Fibroblast of the conjunctiva (primary cell): Measurements from ENCODE around the gene CORO2B.
"Not testable (repeated sequence)": the region's sequence is repeated elsewhere in the genome, so short reads cannot be mapped to it uniquely, and the experiment has no call there.

ENCODE experiments used
- DNase-seq: peaks from one replicate; pipeline ENCODE4 v3.0.0-alpha.2; 2010; ENCODE audit warnings: low read depth

The CORO2B gene

GRCh38 chr15:68730976-68731897 lies 152.4 kb downstream of the CORO2B start:
- no peak for DNase-seq

- no peak for DNase-seq
These were observed 153.7 kb downstream of the CORO2B start for GRCh38 chr15:68732451-68732850.

- DNase-seq, result no peak
These were observed 154.9 kb downstream of the CORO2B start for GRCh38 chr15:68733666-68734065.

GRCh38 chr15:68734352-68734751 lies 155.6 kb downstream of the CORO2B start:
- no peak for DNase-seq

- no peak for DNase-seq
These were observed 156.1 kb downstream of the CORO2B start for GRCh38 chr15:68734881-68735280.

- no peak for DNase-seq
These were observed 156.8 kb downstream of the CORO2B start for GRCh38 chr15:68735610-68736009.

- no peak for DNase-seq
These were observed 160.7 kb downstream of the CORO2B start for GRCh38 chr15:68739390-68740080.

GRCh38 chr15:68743256-68743655 lies 164.5 kb downstream of the CORO2B start:
- no peak for DNase-seq

GRCh38 chr15:68749365-68749764 lies 170.6 kb downstream of the CORO2B start:
- no peak for DNase-seq

- no peak for DNase-seq
These were observed 171.0 kb downstream of the CORO2B start for GRCh38 chr15:68749793-68750192.

GRCh38 chr15:68751622-68752021 lies 172.8 kb downstream of the CORO2B start:
- no peak for DNase-seq

GRCh38 chr15:68755731-68756130 lies 176.9 kb downstream of the CORO2B start:
- no peak for DNase-seq

GRCh38 chr15:68759982-68760579 lies 181.3 kb downstream of the CORO2B start:
- not testable (repeated sequence) for DNase-seq

GRCh38 chr15:68763063-68763462 lies 184.3 kb downstream of the CORO2B start:
- DNase-seq, result no peak

GRCh38 chr15:68764090-68764489 lies 185.3 kb downstream of the CORO2B start:
- DNase-seq, result no peak

- DNase-seq, result no peak
These were observed 187.0 kb downstream of the CORO2B start for GRCh38 chr15:68765602-68766368.

- no peak for DNase-seq
These were observed 189.0 kb downstream of the CORO2B start for GRCh38 chr15:68767833-68768232.

- no peak for DNase-seq
These were observed 189.5 kb downstream of the CORO2B start for GRCh38 chr15:68768321-68768720.

GRCh38 chr15:68769702-68770101 lies 190.9 kb downstream of the CORO2B start:
- no peak for DNase-seq

GRCh38 chr15:68770216-68770615 lies 191.4 kb downstream of the CORO2B start:
- no peak for DNase-seq

GRCh38 chr15:68773036-68773435 lies 194.2 kb downstream of the CORO2B start:
- no peak for DNase-seq

GRCh38 chr15:68774120-68774519 lies 195.3 kb downstream of the CORO2B start:
- no peak for DNase-seq
